Measurements from ENCODE around the gene RNU1-4.
"Not testable (repeated sequence)": the region's sequence is repeated elsewhere in the genome, so short reads cannot be mapped to it uniquely, and the experiment has no call there.

Gene RNU1-4

GRCh38 chr1:16707130-16708093, 32.9 kb upstream of the RNU1-4 start:
- DNase-seq (ENCODE audit: low read depth in 2 of 3, low spot score in 2 of 3) = not testable (repeated sequence)

- not testable (repeated sequence) for DNase-seq (ENCODE audit: low read depth in 2 of 3, low spot score in 2 of 3)
Measured at GRCh38 chr1:16708704-16709103, 31.6 kb upstream of the RNU1-4 start.

GRCh38 chr1:16709659-16710087, 30.6 kb upstream of the RNU1-4 start:
- not testable (repeated sequence) for DNase-seq (ENCODE audit: low read depth in 2 of 3, low spot score in 2 of 3)

- DNase-seq (ENCODE audit: low read depth in 2 of 3, low spot score in 2 of 3) = not testable (repeated sequence)
Measured at GRCh38 chr1:16710618-16711017, 29.7 kb upstream of the RNU1-4 start.

- DNase-seq (ENCODE audit: low read depth in 2 of 3, low spot score in 2 of 3) = not testable (repeated sequence)
Measured at GRCh38 chr1:16712131-16712530, 28.2 kb upstream of the RNU1-4 start.

- DNase-seq (ENCODE audit: low read depth in 2 of 3, low spot score in 2 of 3) = not testable (repeated sequence)
Measured at GRCh38 chr1:16712582-16712981, 27.7 kb upstream of the RNU1-4 start.

- DNase-seq (ENCODE audit: low read depth in 2 of 3, low spot score in 2 of 3) = not testable (repeated sequence)
Measured at GRCh38 chr1:16712984-16713383, 27.3 kb upstream of the RNU1-4 start.

- DNase-seq (ENCODE audit: low read depth in 2 of 3, low spot score in 2 of 3) = not testable (repeated sequence)
Measured at GRCh38 chr1:16713480-16713879, 26.8 kb upstream of the RNU1-4 start.

- no peak for DNase-seq (ENCODE audit: low read depth in 2 of 3, low spot score in 2 of 3)
Measured at GRCh38 chr1:16716691-16717335, 23.5 kb upstream of the RNU1-4 start.

GRCh38 chr1:16717336-16718098, 22.8 kb upstream of the RNU1-4 start:
- DNase-seq (ENCODE audit: low read depth in 2 of 3, low spot score in 2 of 3) = no peak

GRCh38 chr1:16718099-16718907, 22.0 kb upstream of the RNU1-4 start:
- DNase-seq (ENCODE audit: low read depth in 2 of 3, low spot score in 2 of 3) = not testable (repeated sequence)

- no peak for DNase-seq (ENCODE audit: low read depth in 2 of 3, low spot score in 2 of 3)
Measured at GRCh38 chr1:16718908-16719533, 21.3 kb upstream of the RNU1-4 start.

GRCh38 chr1:16719571-16720350, 20.6 kb upstream of the RNU1-4 start:
- DNase-seq (ENCODE audit: low read depth in 2 of 3, low spot score in 2 of 3) = no peak

GRCh38 chr1:16720351-16721223, 19.7 kb upstream of the RNU1-4 start:
- DNase-seq (ENCODE audit: low read depth in 2 of 3, low spot score in 2 of 3) = no peak

- no peak for DNase-seq (ENCODE audit: low read depth in 2 of 3, low spot score in 2 of 3)
Measured at GRCh38 chr1:16721871-16722641, 18.3 kb upstream of the RNU1-4 start.

GRCh38 chr1:16724718-16725438, 15.4 kb upstream of the RNU1-4 start:
- DNase-seq (ENCODE audit: low read depth in 2 of 3, low spot score in 2 of 3) = no peak
